Astrocyte (in vitro differentiated cells and primary cell): ENCODE measurements around the gene ANO4.

Experiments used
- EZH2 ChIP-seq: IDR thresholded peaks from 2 replicates; pipeline ENCODE4 v1.6.1; 2012; ENCODE audit warnings: mild to moderate bottlenecking, low read length, inconsistent platforms; ENCODE audit not compliant: insufficient read depth
- TF ChIP-seq, protein P1 (sequence below): IDR thresholded peaks from 2 replicates; pipeline ENCODE4 v1.5.1; 2011; ENCODE audit warnings: low read depth, mild to moderate bottlenecking, inconsistent platforms, low read length, moderate library complexity; ENCODE audit not compliant: insufficient read depth

DNA sequence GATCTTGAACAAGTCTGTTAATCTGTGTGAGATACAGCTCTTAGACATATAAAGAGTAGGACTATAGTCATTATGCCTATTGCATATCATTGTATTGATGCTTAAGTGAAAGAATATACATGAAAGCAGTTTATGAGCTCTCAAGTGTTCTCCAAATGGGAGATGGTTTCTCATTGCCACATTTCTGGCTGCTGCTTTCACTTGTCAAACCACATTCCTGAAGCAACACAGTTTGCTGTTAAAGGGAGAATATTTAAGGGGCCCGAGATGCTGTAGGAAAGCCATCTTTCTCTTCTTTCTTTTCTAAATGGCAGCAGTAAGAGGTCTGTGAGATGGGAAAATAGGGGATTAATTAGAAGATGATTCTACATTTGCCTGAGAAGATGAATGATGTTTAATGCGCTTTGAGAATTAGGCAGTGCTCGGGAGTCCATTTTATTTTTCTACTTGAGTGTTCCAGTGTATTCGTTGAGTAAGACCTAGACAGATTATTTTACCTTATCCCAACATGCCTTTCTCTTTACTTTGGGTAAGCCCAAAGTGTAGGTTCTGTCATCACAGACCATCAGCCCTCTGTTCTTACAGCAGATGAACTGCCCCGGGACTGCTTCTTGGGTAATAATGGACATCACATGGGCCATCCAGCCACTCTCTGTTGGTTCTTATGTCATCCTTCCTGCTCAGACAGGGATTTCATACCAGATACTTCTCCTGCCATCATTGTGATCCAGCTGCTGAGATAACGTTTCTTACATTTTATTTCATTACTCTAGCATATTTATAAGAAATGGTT lies 35.6 kb downstream of the ANO4 start:
- TF ChIP-seq, protein P1, sequence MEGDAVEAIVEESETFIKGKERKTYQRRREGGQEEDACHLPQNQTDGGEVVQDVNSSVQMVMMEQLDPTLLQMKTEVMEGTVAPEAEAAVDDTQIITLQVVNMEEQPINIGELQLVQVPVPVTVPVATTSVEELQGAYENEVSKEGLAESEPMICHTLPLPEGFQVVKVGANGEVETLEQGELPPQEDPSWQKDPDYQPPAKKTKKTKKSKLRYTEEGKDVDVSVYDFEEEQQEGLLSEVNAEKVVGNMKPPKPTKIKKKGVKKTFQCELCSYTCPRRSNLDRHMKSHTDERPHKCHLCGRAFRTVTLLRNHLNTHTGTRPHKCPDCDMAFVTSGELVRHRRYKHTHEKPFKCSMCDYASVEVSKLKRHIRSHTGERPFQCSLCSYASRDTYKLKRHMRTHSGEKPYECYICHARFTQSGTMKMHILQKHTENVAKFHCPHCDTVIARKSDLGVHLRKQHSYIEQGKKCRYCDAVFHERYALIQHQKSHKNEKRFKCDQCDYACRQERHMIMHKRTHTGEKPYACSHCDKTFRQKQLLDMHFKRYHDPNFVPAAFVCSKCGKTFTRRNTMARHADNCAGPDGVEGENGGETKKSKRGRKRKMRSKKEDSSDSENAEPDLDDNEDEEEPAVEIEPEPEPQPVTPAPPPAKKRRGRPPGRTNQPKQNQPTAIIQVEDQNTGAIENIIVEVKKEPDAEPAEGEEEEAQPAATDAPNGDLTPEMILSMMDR = no peak
- no peak for TF ChIP-seq EZH2
